ENCODE results near the gene MEI1. TPM values are rescaled to one million over a fixed set of nuclear protein-coding genes. Genes with fewer than 3 reads are reported as not detected.
"Not testable (repeated sequence)": the region's sequence is repeated elsewhere in the genome, so short reads cannot be mapped to it uniquely, and the experiment has no call there.

MEI1 gene
- total RNA-seq, 4 donors from 2014 or later, result 0.39 to 1.3 (median 0.44) TPM

DNA sequence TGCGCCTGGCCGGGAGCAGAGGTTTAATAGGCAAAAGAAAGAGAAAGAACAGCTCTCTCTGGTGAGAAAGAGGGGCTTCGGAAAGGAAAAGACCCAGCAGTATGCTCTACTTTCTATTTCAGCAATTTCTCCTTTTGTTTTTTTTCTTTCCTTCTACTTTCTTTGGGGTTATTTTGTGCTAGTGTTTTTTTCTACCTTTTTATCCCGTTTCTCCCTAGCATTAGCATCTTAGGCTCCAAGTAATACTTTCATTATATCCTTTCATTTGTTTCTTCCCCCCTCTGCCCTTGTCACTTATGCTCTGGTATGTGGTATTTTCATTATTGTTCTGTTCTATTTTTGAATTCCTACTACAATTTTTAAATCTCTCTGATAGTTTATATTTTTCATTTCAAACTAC is 15.1 kb upstream of the MEI1 start:
- H3K27me3 ChIP-seq, result no peaks in the 10 kb centered on the region
- intact Hi-C loops (cut with DNase I), result no loop called here
- H3K9me3 ChIP-seq, result no peaks in the 10 kb centered on the region
- H3K4me3 ChIP-seq, result no peak overlapping the region
- TF ChIP-seq POLR2A (IDR thresholded peaks at IDR 0.05; ENCODE audit: low read depth) (no peak), POLR2AphosphoS5 (IDR thresholded peaks at IDR 0.05) (no peak), CTCF (IDR thresholded peaks at IDR 0.05) (no peak), EP300 (IDR thresholded peaks at IDR 0.05) (no peak)
- WGBS, result 79% methylated on average over 4 of the region's 4 CpGs
- H3K36me3 ChIP-seq, result peaks cover 12 to 19% (median 16%) of the 10 kb centered on the region in 4 donors
- H3K27ac ChIP-seq (replicated peaks in 1 of 4), result no peak overlapping the region
- DNase-seq (ENCODE audit: extremely low spot score), result no peak
- H3K4me1 ChIP-seq, result peaks cover 20 to 33% (median 27%) of the 10 kb centered on the region in 4 donors

- H3K4me1 ChIP-seq, result peaks cover 14 to 35% (median 29%) of the 10 kb centered on the region in 4 donors
- H3K4me3 ChIP-seq; DNase-seq (ENCODE audit: extremely low spot score); H3K36me3 ChIP-seq; H3K27me3 ChIP-seq; H3K27ac ChIP-seq (replicated peaks in 1 of 4); H3K9me3 ChIP-seq; intact Hi-C loops (cut with DNase I): not testable (repeated sequence)
- WGBS, result 95% methylated on average over 11 of the region's 11 CpGs
Observed at GRCh38 chr22:41686890-41687289, 12.4 kb upstream of the MEI1 start.

- Histone ChIP-seq H3K9me3 (no peaks in the 10 kb centered on the region), H3K4me1 (peaks cover 14 to 35% (median 26%) of the 10 kb centered on the region in 4 donors), H3K4me3 (peak overlapping the region; percentile 75 to 80 (median 78)), H3K36me3 (no peaks in the 10 kb centered on the region), H3K27me3 (no peaks in the 10 kb centered on the region), H3K27ac (replicated peaks in 1 of 4) (peak overlapping the region; percentile 96 to 97 (median 96))
- TF ChIP-seq CTCF (IDR thresholded peaks at IDR 0.05) (no peak), POLR2AphosphoS5 (IDR thresholded peaks at IDR 0.05) (no peak), POLR2A (IDR thresholded peaks at IDR 0.05; ENCODE audit: low read depth) (no peak), EP300 (IDR thresholded peaks at IDR 0.05) (no peak)
- DNase-seq (ENCODE audit: extremely low spot score), result no peak
- 0% methylated on average over 11 of the region's 20 CpGs for WGBS
- intact Hi-C loops (cut with DNase I), result no loop called here
Observed at GRCh38 chr22:41687901-41688364, 11.4 kb upstream of the MEI1 start.

GRCh38 chr22:41688365-41689211 is 10.7 kb upstream of the MEI1 start, which contains the start of gene SNU13:
Gene SNU13 (minus strand): TSS chr22:41688867. CDS start chr22:41688796, 71 bp downstream.
- WGBS, result under 1% methylated on average over 33 of the region's 62 CpGs
- H3K4me1 ChIP-seq, result peaks cover 14 to 35% (median 23%) of the 10 kb centered on the region in 4 donors
- TF ChIP-seq POLR2A (IDR thresholded peaks at IDR 0.05; ENCODE audit: low read depth) (peak; percentile 55), CTCF (IDR thresholded peaks at IDR 0.05) (peak in 2 of 3 experiments; percentile 18 to 19), POLR2AphosphoS5 (IDR thresholded peaks at IDR 0.05) (peak; percentile 96 to 98), EP300 (IDR thresholded peaks at IDR 0.05) (no peak)
- intact Hi-C loops (cut with DNase I), result no loop called here
- no peaks in the 10 kb centered on the region for H3K9me3 ChIP-seq
- peaks cover 1 to 5% (median 2%) of the 10 kb centered on the region in 4 donors for H3K36me3 ChIP-seq
- peak within 1 kb of the TSS; percentile 75 to 80 (median 78) for H3K4me3 ChIP-seq
- peak; percentile 97 for DNase-seq (ENCODE audit: extremely low spot score)
- H3K27ac ChIP-seq (replicated peaks in 1 of 4), result peak within 1 kb of the TSS; percentile 96 to 97 (median 96)
- no peaks in the 10 kb centered on the region for H3K27me3 ChIP-seq

- Histone ChIP-seq H3K4me1 (peaks cover 14 to 35% (median 23%) of the 10 kb centered on the region in 4 donors), H3K27ac (replicated peaks in 1 of 4) (no peak overlapping the region), H3K9me3 (no peaks in the 10 kb centered on the region), H3K4me3 (no peak overlapping the region), H3K36me3 (peaks cover 6 to 11% (median 11%) of the 10 kb centered on the region in 4 donors), H3K27me3 (no peaks in the 10 kb centered on the region)
- DNase-seq (ENCODE audit: extremely low spot score), result no peak
- 85% methylated on average over 3 of the region's 3 CpGs for WGBS
- intact Hi-C loops (cut with DNase I), result loop anchor here (10.0 kb wide), 1 partner anchor 144 kb away; the partner anchor contains the start of gene SREBF2
- TF ChIP-seq POLR2A (IDR thresholded peaks at IDR 0.05; ENCODE audit: low read depth), result no peak
- no peak for TF ChIP-seq CTCF (IDR thresholded peaks at IDR 0.05)
- TF ChIP-seq EP300 (IDR thresholded peaks at IDR 0.05), result no peak
- no peak for TF ChIP-seq POLR2AphosphoS5 (IDR thresholded peaks at IDR 0.05)
Observed at GRCh38 chr22:41690476-41690875, 8.8 kb upstream of the MEI1 start.

All from esophagus muscularis mucosa (tissue), 4 donors.